Stimulated activated CD8-positive, alpha-beta memory T cell treated with anti-CD3 and anti-CD28 coated beads, Interleukin-7, amount 100 ng/mL, for 48 hours (primary cell): Measurements from ENCODE around the gene FOXA1.

Experiments
- DNase-seq, 2 donors: peaks; one replicate each; pipeline ENCODE4 v3.0.0-alpha.2; 2020; ENCODE audit warnings: low read depth in 1 of 2; ENCODE audit errors: extremely low read depth in 1 of 2

The FOXA1 gene

DNA sequence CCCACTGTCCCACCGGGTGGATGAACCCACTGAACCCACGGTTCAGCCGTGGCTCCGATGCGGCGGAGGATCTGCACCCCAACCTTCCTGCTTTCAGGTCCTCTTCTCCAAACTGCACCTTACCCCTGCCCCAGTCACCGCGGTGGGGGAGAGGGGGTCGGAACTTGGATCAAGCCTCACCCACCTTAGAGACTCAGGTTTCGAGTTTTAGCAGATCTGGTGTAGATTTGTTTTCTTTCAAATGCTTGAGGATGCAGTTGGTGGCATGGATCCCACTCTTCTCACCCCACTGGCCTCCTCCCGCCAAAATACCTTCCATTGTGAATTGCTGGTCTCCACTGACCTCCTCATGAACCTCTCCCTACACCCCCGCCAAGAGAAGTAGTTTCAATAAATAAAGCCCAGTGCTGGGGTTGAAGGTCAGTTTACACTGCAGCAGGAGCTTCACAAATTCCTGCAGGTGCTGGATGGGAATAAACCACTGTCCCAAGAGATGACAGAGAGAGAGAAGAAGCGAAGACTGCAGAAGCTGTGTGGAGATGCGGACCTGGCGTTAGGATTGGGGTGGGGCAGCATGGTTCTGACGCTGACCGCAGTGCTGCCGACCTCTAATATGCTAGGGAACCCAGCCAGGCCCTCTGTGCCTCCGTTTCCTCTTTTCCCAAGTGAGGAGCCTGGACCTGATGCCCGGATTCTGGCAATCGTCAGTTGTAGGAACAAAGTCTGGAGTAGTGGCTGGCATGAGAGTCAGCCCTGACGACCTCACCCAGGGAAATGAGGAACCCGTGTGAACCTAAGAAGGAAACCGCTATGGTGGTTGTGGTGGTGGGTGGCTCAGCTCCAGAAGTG is 7.8 kb upstream of the FOXA1 start:
- DNase-seq, result no peak

DNA sequence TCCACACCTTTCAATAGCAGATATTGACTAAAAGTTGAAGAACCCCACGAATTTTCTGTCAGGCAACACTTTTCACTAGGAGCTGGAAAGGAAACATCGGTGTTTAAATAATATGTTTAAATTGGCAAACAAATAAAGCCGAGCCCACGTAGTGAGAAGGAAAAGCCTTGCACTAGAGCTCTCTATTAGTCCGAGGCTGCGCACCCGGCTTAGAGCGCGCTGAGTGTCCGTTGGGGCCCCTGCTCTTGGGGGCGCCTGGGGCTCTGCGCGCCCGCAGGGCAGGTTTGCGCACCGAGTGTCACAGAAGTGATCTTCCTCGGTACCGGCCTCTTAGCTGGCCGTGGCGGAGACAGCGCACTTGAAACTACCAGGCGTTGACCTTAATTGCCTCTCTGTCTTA is 6.8 kb upstream of the FOXA1 start:
- no peak for DNase-seq

- no peak for DNase-seq
Measured at GRCh38 chr14:37600880-37601741, 6.1 kb upstream of the FOXA1 start.

- no peak for DNase-seq
Measured at GRCh38 chr14:37599507-37600368, 4.7 kb upstream of the FOXA1 start.

DNA sequence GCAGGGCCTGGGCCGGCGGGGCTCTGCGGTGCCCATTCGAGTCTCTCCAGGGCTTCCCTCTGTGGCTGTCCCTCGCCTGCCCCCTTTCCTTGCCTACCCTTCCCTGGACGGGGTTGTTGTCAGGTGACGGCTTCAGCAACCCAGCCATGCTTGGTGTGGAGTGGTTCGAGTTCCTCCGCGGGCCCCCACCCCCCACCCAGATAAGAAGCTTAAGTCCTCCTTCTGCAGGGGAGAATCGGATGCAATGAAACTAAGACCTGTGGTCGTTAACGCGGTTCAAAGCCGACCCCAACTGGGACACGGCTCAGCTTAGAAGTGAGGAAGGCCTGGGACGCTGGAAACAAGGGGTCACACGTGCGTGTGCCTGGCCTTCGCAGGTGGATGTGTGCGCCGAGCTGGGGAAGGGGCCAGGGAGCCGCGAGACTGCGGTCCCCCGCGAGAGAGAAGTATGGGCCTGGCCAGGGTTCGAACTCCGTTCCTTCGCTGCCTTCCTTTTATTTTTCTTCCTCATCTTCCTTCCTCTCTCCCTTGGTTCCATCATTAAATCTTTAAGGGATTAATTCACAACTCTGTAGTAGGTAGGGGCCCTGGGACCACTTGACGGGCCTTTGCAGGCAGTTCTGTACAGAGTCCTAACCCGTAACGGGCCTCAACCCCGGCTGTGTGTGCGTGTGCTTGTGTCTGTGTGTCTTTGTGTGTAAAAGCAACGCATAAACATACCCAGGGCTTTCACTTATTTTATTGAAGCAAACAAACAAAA is 3.9 kb upstream of the FOXA1 start:
- no peak for DNase-seq

DNA sequence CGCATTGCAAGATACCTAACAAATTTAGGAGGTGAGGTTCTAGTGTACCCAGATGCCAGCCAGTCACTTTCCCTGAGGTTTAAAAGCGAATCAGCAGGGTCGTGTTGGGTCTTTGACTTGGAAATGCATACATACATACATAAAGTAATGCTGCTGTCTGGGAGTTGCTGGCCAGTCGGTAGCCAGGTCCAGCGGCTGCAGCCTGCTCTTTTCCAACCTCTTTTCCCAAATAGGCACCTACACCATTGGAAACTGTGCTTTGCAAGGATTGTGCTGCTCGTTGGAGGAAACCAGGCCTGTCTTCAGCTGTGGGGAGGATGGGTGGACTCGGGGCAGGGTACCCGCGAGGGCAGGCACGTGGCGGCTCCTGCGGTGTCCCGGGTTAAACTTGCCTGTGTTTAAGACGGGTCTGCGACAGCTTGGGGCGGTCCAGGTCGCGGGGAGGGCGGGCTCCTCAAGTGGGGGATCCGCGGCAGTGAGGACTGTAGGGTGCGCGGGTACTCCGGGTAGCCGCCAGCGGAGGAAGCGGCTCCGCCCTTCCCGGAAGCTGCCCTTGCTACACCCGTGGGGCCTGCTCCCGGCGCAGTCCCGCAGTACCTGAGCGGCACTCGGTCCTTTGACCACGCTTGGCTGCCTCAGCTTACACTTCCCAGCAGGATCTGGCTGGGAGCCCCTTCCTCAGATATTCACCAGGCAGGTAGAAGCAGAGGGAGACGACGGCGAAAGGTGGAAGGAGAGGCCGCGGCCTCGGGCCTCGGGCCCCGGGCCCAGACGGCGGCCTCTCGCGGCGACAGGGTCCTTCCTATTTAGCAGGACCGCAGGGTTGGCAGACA is 3.1 kb upstream of the FOXA1 start:
- no peak for DNase-seq

DNA sequence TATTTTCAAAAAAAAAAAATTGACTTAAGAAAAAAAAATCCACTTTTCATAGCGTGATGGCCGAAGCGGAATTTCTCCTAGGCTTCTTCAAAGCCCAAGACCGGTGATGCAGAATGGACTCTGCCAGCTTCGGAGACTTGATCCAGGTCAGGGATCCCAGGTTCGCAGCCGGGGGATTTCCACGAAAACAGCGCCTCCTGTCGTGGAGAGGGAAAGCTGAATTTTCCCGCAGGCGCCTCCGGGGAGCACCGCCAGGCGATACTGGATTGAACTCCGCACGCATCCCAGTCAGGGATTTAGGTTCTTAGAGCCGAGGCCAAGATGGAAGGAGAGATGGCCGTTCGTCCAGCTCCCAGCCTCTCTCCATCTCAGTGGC is 2.5 kb upstream of the FOXA1 start:
- no peak for DNase-seq

DNA sequence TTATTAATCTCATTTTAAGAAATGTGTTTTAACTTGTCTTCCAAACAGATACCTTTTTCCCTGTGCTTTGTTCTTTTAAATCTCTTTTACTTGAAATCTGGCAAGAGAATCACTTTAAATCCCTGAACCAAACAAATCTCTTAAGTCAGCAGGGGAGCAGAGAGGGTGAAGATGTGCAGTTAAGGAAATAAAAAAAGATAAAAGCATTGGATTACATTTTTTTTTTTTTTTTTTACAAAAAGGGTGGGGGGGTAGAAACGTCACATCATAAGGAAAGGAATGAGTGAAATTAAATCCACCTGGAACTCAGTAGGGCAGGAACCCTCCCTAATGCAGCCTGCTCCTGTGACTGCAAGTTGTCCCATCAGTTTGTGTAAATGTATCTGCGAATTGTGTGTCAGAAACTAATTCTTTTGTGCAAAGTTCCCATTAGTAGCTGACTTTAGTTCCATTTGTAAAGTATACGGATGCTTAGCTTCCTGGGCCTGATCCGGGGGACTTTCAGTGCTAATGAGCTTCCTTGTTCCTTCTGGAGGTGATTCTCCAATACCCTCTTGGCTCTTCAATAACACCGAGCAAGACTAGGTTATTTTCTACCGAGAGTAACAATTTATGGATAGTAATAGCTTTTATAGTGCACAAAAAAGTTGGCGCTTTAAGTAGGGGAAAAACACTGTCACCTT is 1.9 kb upstream of the FOXA1 start:
- DNase-seq, result no peak

GRCh38 chr14:37595809-37596621 is 966 bp upstream of the FOXA1 start:
- DNase-seq, result peak; percentile 50 to 74

DNA sequence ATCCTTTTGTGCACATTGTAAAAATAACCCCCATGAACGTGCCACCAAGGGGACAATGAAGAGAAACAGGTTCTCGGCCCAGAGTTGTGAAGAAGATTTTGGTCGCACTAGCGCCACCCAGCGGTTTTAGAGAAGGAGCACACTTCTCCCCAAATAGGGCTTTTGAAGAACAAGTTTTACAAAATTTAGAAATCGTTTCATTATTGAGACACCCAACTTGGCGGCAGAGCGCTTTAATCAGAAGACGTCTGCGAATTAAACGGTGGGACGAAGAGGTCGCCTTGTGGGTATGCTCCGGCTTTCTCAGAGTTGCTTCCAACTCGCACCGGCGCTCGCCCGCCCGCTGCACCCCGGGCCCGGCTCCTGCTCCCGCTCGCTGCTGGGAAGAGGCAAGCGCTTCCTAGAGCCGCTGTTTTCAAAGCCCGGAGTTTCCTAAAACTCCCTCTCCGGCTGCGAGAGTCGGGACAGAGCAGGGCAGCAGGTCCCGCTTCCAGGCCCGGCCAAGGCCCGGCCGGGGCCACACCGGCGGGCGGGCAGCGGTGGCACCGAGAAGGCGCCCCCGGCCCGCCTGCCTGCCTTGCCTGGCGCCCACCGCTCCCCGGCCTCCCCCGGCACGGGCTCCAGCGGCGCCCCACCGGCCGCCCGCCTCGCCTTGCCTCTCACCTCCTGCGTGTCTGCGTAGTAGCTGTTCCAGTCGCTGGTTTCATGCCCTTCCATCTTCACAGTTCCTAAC is 645 bp downstream of the FOXA1 start:
- peak in 1 of 2 donors; percentile 20 for DNase-seq

DNA sequence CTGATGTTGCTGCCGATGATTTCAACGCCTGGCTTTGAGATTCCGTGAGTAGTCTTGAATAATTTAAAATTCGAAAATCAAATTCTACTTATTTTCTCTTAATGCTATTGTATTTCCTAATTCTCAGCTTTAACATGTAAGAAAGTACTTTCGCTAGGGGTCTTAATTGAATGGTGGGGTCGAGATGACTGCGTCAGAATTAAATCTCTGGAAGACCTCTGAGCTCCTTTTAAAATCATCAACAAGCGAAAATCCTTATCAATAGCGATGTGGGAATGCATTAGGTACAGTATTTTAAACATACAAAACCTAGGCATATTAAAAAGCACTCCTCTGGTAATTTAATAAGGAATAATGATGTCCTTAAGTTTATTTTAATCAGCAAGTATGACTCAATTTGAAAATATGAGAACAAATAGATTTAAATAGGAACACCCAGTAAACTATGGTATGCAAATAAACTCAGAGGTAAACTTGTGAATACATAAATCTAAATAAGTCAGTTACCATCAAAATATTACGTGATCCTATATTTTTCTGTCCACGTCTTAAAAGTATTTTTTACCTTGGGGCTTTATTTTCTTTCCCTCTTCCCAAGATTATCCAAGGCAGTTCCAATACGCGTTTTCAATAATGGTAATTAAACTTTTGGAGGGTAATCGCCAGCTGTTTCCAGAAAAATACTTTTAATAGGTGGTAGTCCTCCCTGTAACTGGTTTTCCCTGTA is 1.4 kb downstream of the FOXA1 start:
- DNase-seq, result no peak

DNA sequence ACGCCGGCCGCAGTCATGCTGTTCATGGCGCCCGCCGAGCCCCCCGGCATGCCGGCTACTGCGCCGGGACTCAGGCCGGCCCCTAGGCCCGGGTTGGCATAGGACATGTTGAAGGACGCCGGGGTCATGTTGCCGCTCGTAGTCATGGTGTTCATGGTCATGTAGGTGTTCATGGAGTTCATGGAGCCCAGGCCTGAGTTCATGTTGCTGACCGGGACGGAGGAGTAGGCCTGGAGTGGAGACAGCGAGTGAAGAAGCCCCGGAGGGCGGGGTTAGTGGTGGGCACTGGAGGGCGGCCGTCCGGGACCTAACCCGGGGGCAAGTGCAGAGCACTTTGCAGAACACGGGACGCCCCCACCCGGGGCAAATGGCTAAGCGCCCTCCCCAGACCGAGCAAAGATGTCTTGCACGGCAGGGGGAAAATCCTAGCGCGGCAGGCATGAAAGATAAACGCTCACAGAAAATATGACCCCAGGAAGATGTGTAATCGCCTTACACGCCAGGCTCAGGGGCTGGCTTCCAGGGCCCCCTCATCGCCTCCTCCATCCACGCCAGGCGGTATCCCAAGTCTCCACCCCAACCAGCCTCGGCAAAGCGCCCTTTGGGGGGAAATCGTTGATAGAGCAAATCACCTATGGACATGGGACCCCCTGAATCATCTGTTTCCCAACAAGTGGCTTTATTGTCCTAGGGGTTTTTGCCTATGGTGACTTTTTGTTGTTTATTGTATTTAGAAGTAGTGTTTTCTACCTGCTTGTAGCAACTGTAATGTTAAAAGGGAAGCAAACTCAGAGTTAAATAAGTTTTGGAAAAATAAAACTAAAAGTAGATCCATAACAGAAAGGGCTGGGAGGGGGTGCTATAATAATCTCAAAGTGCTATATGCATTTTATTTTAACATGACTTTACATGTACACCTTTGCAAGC is 2.3 kb downstream of the FOXA1 start:
- no peak for DNase-seq

- DNase-seq, result no peak
Measured at GRCh38 chr14:37591941-37592481, 3.0 kb downstream of the FOXA1 start.

DNA sequence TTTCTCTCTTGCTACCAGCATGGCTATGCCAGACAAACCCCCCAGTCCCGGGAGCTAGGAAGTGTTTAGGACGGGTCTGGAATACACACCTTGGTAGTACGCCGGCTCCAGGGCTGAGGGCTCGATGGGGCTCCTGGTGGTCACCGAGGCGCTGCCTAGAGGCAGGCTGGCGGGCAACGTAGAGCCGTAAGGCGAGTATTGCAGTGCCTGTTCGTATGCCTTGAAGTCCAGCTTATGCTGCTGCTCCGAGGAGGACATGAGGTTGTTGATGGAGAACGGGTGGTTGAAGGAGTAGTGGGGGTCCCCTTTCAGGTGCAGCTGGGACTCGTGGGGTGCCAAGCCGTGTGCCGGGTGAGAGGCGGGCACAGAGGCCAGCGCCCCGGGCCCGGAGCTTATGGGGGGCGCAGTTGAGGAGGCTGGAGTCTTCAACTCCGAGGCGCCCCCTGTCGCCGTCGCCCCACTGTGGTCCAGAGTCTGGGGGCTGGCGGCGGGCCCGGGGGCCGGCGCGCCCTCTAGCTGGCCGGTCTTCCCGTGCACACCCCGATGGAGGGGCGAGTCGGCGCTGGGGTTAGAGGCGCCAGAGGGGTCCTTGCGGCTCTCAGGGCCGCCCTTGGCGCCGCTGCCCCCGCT is 3.6 kb downstream of the FOXA1 start:
- DNase-seq, result no peak
